Cardiac muscle cell (in vitro differentiated cells and primary cell): ENCODE results near the gene SERPINB10. TPM values are rescaled to one million over a fixed set of nuclear protein-coding genes. Genes with fewer than 3 reads are reported as not detected.

Experiments used
- DNase-seq, 2 donors: peaks; one replicate each; pipeline versions ENCODE4 v3.0.0 to v3.0.0-alpha.2; 2010 to 2017; ENCODE audit warnings: low read depth in 1 of 2, low spot score in 1 of 2
- H3K27ac ChIP-seq: fragments of 200-600 bp; sonication (generic); 2 replicates; pipeline ENCODE4 v1.5.1; 2016
- H3K27me3 ChIP-seq: fragments of 200-600 bp; sonication (generic); 2 replicates; pipeline ENCODE4 v1.6.0; 2016; ENCODE audit warnings: control low read depth
- H3K36me3 ChIP-seq: fragments of 200-600 bp; sonication (generic); 2 replicates; pipeline ENCODE4 v1.5.1; 2016; ENCODE audit warnings: control low read depth
- H3K4me1 ChIP-seq: fragments of 200-600 bp; sonication (generic); 2 replicates; pipeline ENCODE4 v1.8.1; 2017; ENCODE audit warnings: low read depth, mild to moderate bottlenecking, mixed run types
- H3K4me3 ChIP-seq: fragments of 200-600 bp; sonication (generic); 2 replicates; pipeline ENCODE4 v1.5.1; 2016; ENCODE audit warnings: mild to moderate bottlenecking
- H3K9me3 ChIP-seq: fragments of 200-600 bp; sonication (generic); 2 replicates; pipeline ENCODE4 v1.5.1; 2017; ENCODE audit warnings: low read depth, mild to moderate bottlenecking, control low read depth
- polyA plus RNA-seq: library from polyadenylated mRNA; unstranded; fragments of >200 nt; fragmentation: Nextera tagmentation; extraction: Ambion mirVana; gene quantifications from 2 replicates; pipeline ENCODE4 v1.2.1, GENCODE V29; 2016
- total RNA-seq: library from RNA; depleted of rRNA; stranded (reverse); fragments of >200 nt; gene quantifications from 2 replicates; pipeline ENCODE4 v1.2.3, GENCODE V29; 2016
- TF ChIP-seq, protein P1 (sequence below): IDR thresholded peaks from 2 replicates; pipeline ENCODE4 v1.5.1; 2012; ENCODE audit warnings: low read depth, mild to moderate bottlenecking, low read length

Gene SERPINB10
- total and polyA plus RNA-seq, 2 experiments from 2014 or later, result not detected

DNA sequence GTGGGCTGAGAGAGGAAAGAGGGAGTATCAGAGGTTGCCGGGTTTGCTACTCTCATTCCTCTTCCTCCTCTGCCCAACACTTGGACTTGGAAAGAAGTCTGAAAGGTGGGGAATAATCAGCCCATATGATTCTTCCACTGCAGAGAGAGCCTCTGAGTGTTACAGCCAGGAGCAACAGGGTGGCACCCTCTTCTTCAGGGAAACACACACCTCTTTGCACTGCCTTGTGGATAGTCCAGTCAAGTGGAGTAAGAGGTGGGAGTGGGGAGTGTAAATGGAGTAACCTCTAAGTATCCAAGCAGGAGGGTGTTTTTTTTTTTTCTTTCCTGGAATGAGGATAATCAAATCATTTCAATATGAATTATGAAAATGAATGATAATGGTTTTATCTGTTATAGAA, 53.1 kb downstream of the SERPINB10 start:
- TF ChIP-seq, protein P1, sequence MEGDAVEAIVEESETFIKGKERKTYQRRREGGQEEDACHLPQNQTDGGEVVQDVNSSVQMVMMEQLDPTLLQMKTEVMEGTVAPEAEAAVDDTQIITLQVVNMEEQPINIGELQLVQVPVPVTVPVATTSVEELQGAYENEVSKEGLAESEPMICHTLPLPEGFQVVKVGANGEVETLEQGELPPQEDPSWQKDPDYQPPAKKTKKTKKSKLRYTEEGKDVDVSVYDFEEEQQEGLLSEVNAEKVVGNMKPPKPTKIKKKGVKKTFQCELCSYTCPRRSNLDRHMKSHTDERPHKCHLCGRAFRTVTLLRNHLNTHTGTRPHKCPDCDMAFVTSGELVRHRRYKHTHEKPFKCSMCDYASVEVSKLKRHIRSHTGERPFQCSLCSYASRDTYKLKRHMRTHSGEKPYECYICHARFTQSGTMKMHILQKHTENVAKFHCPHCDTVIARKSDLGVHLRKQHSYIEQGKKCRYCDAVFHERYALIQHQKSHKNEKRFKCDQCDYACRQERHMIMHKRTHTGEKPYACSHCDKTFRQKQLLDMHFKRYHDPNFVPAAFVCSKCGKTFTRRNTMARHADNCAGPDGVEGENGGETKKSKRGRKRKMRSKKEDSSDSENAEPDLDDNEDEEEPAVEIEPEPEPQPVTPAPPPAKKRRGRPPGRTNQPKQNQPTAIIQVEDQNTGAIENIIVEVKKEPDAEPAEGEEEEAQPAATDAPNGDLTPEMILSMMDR, result no peak
- DNase-seq, result no peak
- Histone ChIP-seq H3K27ac (no peak overlapping the region), H3K4me1 (no peaks in the 10 kb centered on the region), H3K36me3 (no peaks in the 10 kb centered on the region), H3K27me3 (peaks cover 23% of the 10 kb centered on the region), H3K4me3 (no peak overlapping the region), H3K9me3 (no peaks in the 10 kb centered on the region)

DNA sequence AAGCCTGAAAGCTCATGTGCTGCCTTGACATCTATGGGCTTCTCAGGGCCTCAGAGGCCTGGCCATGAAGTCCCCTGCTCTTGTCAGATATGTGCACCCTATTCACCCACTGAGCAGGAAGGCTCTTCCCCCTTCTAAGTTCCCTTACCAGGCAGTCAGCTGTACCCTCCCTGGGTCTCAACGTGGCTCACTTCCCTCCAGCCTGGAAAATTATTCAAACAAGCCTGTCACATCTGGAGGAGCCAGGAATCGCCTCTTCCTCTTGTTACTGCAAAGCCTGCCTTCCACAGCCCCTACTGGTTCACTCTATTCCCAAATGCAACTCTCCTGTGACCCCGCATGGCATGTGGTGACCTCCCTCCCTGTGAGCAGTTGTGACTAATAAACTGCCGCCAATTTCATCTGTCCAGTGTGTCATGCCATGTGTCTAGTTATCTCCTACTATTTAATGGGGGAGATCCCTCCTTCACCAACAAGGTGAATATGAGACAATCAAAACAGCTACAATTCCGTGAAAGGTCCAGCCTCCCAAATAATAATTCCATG, 53.8 kb downstream of the SERPINB10 start:
- no peaks in the 10 kb centered on the region for H3K9me3 ChIP-seq
- no peaks in the 10 kb centered on the region for H3K36me3 ChIP-seq
- TF ChIP-seq, protein P1, result no peak
- H3K4me1 ChIP-seq, result no peaks in the 10 kb centered on the region
- no peak overlapping the region for H3K4me3 ChIP-seq
- no peak overlapping the region for H3K27ac ChIP-seq
- peaks cover 27% of the 10 kb centered on the region for H3K27me3 ChIP-seq
- DNase-seq, result no peak

DNA sequence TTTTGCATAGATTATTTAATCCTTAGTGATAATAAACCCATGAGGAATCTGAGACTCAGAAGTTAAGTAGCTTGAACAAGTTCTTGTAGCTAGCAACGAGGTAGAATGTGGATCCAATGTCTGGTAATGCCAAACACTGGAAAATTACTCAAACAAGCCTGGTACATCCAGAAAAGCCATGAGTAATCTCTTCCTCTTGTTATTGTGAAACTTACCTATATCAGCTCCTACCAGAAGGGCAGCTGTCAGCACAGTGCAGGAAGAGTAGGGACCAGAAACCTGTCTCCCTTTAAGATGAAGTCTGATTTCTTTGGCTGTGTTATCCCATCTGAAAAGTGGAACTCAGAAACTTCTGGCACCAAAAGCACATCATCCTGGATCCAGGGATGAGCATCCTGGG, 54.4 kb downstream of the SERPINB10 start:
- H3K27me3 ChIP-seq, result peaks cover 33% of the 10 kb centered on the region
- no peaks in the 10 kb centered on the region for H3K36me3 ChIP-seq
- DNase-seq, result no peak
- no peaks in the 10 kb centered on the region for H3K9me3 ChIP-seq
- no peak overlapping the region for H3K27ac ChIP-seq
- TF ChIP-seq, protein P1, result no peak
- no peaks in the 10 kb centered on the region for H3K4me1 ChIP-seq
- no peak overlapping the region for H3K4me3 ChIP-seq

DNA sequence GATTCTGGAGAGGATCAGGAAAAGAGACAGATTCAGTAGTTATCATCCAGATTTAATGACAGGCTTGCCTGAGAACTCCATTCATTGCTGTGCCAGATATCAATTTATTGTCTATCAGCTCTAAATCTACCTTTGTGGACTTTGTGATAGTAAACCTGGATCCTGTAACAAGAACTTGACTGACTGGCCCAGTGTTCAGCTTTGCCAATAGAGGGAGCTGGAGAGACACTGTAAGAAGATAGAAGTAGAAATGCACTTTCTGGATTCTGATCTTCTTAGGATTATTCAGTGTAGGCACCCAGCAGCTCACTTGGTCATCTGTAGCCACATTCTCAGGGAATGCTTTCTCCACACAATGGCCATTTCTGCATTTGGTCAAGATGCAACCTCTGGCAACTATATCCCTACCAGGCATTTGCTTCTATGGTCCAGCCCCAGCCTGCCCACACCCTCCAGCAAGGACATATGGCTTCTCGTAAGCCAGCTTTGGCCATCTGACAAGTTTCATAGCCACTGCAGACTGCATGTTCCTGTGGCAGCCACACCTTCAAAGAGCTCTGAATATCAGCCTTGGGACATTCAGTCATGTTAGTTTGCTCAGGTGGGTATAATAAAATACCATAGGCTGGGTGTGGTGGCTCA, 56.0 kb downstream of the SERPINB10 start:
- Histone ChIP-seq H3K36me3 (no peaks in the 10 kb centered on the region), H3K27ac (no peak overlapping the region), H3K4me3 (no peak overlapping the region), H3K9me3 (no peaks in the 10 kb centered on the region), H3K27me3 (peaks cover 44% of the 10 kb centered on the region), H3K4me1 (no peaks in the 10 kb centered on the region)
- DNase-seq, result peak; percentile 70 to 79
- TF ChIP-seq, protein P1, result peak; percentile 98

DNA sequence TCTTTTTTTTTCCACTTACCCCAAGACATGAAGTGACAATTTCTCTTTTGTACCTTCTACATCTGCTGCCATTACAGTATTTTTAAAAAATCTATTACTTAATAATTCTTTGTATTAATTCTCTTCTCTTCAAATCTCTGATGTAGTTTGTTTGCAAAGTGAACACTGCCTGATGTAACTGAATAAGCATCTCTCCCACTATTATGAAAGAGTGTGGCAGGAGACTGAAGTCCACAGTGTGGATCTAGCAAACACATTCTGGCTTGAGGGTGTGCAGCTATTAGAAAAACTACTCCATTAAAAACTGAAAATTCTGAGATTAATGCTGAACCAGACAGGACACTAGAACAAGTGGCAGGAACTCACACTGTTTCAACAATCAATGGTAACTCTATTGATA, 57.1 kb downstream of the SERPINB10 start:
- Histone ChIP-seq H3K27me3 (peaks cover 42% of the 10 kb centered on the region), H3K27ac (no peak overlapping the region), H3K4me3 (no peak overlapping the region), H3K4me1 (peaks cover 4% of the 10 kb centered on the region), H3K9me3 (no peaks in the 10 kb centered on the region), H3K36me3 (no peaks in the 10 kb centered on the region)
- no peak for DNase-seq
- TF ChIP-seq, protein P1, result no peak
